ENCODE data around the gene GIPC2. TPM values are rescaled to one million over a fixed set of nuclear protein-coding genes. Genes with fewer than 3 reads are reported as not detected.

Gene GIPC2
- total RNA-seq, 2 experiments from 2014 or later = 0.18 to 0.41 TPM

DNA sequence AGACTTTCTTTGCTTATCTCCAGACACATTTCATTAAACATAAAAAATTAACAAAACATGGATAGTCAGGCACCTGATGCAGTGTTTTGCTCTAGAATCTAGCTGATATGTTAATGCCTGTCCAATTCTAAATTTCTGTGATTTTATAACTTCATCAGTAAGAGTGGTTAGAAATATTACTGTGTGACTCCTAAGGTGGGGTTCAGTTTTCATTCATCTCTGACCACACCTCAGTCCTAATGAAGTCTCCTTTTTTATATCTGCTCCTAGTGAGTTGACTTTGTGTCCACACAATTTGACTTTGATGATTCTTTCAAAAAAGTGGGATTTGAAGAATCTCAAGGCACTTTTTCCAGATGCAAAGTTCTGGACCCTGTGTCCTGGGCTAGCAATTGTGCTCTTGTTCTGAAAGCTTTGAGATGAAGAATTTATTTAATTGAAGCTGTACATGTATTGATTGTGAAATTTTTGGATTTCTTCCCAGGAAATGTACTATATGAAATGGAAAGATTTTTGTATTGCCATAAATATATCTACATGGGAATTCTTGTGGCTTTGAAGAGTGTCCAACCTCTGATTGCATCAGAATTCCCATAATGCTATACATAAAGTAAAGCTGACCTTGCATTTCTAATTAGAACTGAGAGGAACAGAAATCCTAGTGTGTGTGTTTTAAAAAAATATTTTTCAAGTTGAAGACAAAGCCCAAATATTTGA, 111.2 kb downstream of the GIPC2 start:
- Mint-ChIP-seq H3K9me3 (no peaks in the 10 kb centered on the region), H3K4me1 (ENCODE audit: low read depth) (no peaks in the 10 kb centered on the region), H3K27ac (no peak overlapping the region), H3K27me3 (peaks cover 6% of the 10 kb centered on the region), H3K36me3 (ENCODE audit: low read depth) (no peaks in the 10 kb centered on the region), H3K4me3 (no peak overlapping the region)
- ATAC-seq (no peak), DNase-seq (no peak)
- ChIA-PET CTCF (interaction anchor here (1.9 kb wide), 1 partner anchor 12 kb away, joined by 6 read pairs; no protein-coding TSS in a partner anchor), POLR2A (no interaction called here)
- intact Hi-C loops (cut with micrococcal nuclease) = no loop called here
- no peak for TF ChIP-seq CTCF (IDR thresholded peaks at IDR 0.05)

DNA sequence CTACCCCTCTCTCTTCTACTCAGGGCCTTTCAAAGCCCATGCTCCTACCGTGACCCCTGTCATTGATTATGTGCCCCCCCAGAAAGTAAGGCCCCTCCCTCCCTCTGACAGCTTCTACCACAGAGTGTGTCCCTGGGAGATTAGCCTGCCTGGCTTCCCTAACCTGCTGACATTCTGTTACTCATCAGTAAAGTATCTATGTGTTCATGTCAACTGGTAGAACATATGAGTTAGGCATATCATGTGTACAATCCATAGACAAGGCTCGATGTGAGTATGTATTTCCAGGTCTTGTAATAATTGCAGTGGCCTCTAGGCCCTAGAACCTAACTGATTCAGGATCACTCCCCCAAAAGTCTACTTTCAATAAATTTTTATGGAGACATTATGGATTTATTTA, 120.0 kb downstream of the GIPC2 start:
- peaks cover 1% of the 10 kb centered on the region for H3K27me3 Mint-ChIP-seq
- TF ChIP-seq CTCF (IDR thresholded peaks at IDR 0.05) = no peak
- H3K27ac Mint-ChIP-seq = no peak overlapping the region
- ATAC-seq (no peak), DNase-seq (no peak)
- intact Hi-C loops (cut with micrococcal nuclease) = no loop called here
- no peak overlapping the region for H3K4me3 Mint-ChIP-seq
- POLR2A ChIA-PET = no interaction called here
- no peaks in the 10 kb centered on the region for H3K9me3 Mint-ChIP-seq
- no peaks in the 10 kb centered on the region for H3K36me3 Mint-ChIP-seq (ENCODE audit: low read depth)
- CTCF ChIA-PET = interaction anchor here (1.0 kb wide), 1 partner anchor 21 kb away, joined by 3 read pairs; no protein-coding TSS in a partner anchor
- H3K4me1 Mint-ChIP-seq (ENCODE audit: low read depth) = no peaks in the 10 kb centered on the region

DNA sequence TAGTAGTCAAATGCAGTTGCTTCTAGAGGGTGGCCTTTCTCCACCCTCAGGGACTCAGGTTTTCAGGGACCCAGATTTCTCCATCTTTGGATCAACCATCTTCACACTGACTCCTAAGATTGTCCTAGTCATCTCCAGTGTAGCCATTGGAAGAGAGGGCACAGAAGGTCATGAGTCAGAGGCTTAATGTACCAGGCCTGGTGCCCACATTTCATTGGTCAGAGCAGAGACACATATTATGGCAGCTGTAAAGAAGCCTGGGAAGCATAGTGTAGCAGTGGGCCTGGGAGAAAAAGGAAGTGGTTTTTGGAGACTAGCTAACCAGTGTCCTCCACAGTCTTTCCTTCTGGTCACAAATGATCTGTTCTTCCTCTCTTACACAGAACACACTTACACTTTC, 122.5 kb downstream of the GIPC2 start:
- peaks cover 2% of the 10 kb centered on the region for H3K27me3 Mint-ChIP-seq
- no peak for TF ChIP-seq CTCF (IDR thresholded peaks at IDR 0.05)
- POLR2A ChIA-PET = no interaction called here
- ATAC-seq (no peak), DNase-seq (no peak)
- H3K4me1 Mint-ChIP-seq (ENCODE audit: low read depth) = no peaks in the 10 kb centered on the region
- CTCF ChIA-PET = interaction anchor here (1.5 kb wide), 1 partner anchor 23 kb away, joined by 7 read pairs; no protein-coding TSS in a partner anchor
- no peak overlapping the region for H3K4me3 Mint-ChIP-seq
- no peaks in the 10 kb centered on the region for H3K9me3 Mint-ChIP-seq
- no peaks in the 10 kb centered on the region for H3K36me3 Mint-ChIP-seq (ENCODE audit: low read depth)
- intact Hi-C loops (cut with micrococcal nuclease) = no loop called here
- no peak overlapping the region for H3K27ac Mint-ChIP-seq

GRCh38 chr1:78170859-78171258, 125.1 kb downstream of the GIPC2 start:
- TF ChIP-seq CTCF (IDR thresholded peaks at IDR 0.05) = no peak
- H3K9me3 Mint-ChIP-seq = no peaks in the 10 kb centered on the region
- H3K4me1 Mint-ChIP-seq (ENCODE audit: low read depth) = no peaks in the 10 kb centered on the region
- POLR2A ChIA-PET = interaction anchor here (0.6 kb wide), 1 partner anchor 1036 kb away, joined by 3 read pairs; no protein-coding TSS in a partner anchor
- CTCF ChIA-PET = interaction anchor here (2.4 kb wide), 1 partner anchor 26 kb away, joined by 9 read pairs; no protein-coding TSS in a partner anchor
- DNase-seq (no peak), ATAC-seq (no peak)
- H3K27me3 Mint-ChIP-seq = peaks cover 2% of the 10 kb centered on the region
- no peak overlapping the region for H3K4me3 Mint-ChIP-seq
- no peaks in the 10 kb centered on the region for H3K36me3 Mint-ChIP-seq (ENCODE audit: low read depth)
- H3K27ac Mint-ChIP-seq = no peak overlapping the region
- intact Hi-C loops (cut with micrococcal nuclease) = no loop called here
